Measurements from ENCODE around the gene CAB39.

CAB39 gene

GRCh38 chr2:230779607-230780006 is 67.0 kb downstream of the CAB39 start:
- no peak for DNase-seq (ENCODE audit: low read depth in 2 of 3, low spot score in 1 of 3)

- peak in 2 of 3 donors; percentile 21 to 22 for DNase-seq (ENCODE audit: low read depth in 2 of 3, low spot score in 1 of 3)
Observed at GRCh38 chr2:230781130-230781797, 68.6 kb downstream of the CAB39 start.

GRCh38 chr2:230783101-230783500 is 70.5 kb downstream of the CAB39 start:
- no peak for DNase-seq (ENCODE audit: low read depth in 2 of 3, low spot score in 1 of 3)

GRCh38 chr2:230784795-230785194 is 72.2 kb downstream of the CAB39 start:
- no peak for DNase-seq (ENCODE audit: low read depth in 2 of 3, low spot score in 1 of 3)

- DNase-seq (ENCODE audit: low read depth in 2 of 3, low spot score in 1 of 3), result no peak
Observed at GRCh38 chr2:230785346-230785745, 72.7 kb downstream of the CAB39 start.

GRCh38 chr2:230787101-230787500 is 74.5 kb downstream of the CAB39 start:
- DNase-seq (ENCODE audit: low read depth in 2 of 3, low spot score in 1 of 3), result no peak

GRCh38 chr2:230788554-230789175 is 76.0 kb downstream of the CAB39 start:
- DNase-seq (ENCODE audit: low read depth in 2 of 3, low spot score in 1 of 3), result no peak

- DNase-seq (ENCODE audit: low read depth in 2 of 3, low spot score in 1 of 3), result no peak
Observed at GRCh38 chr2:230790981-230791380, 78.3 kb downstream of the CAB39 start.

GRCh38 chr2:230793572-230794359 is 81.1 kb downstream of the CAB39 start:
- peak; percentile 57 to 66 (median 64) for DNase-seq (ENCODE audit: low read depth in 2 of 3, low spot score in 1 of 3)

- peak in 1 of 3 donors; percentile 23 for DNase-seq (ENCODE audit: low read depth in 2 of 3, low spot score in 1 of 3)
Observed at GRCh38 chr2:230794497-230794896, 81.9 kb downstream of the CAB39 start.

GRCh38 chr2:230795856-230796255 is 83.2 kb downstream of the CAB39 start:
- no peak for DNase-seq (ENCODE audit: low read depth in 2 of 3, low spot score in 1 of 3)

GRCh38 chr2:230796280-230796862 is 83.7 kb downstream of the CAB39 start:
- no peak for DNase-seq (ENCODE audit: low read depth in 2 of 3, low spot score in 1 of 3)

GRCh38 chr2:230797515-230798495 is 85.2 kb downstream of the CAB39 start:
- DNase-seq (ENCODE audit: low read depth in 2 of 3, low spot score in 1 of 3), result no peak

GRCh38 chr2:230798769-230799399 is 86.2 kb downstream of the CAB39 start:
- DNase-seq (ENCODE audit: low read depth in 2 of 3, low spot score in 1 of 3), result peak in 2 of 3 donors; percentile 23 to 69

GRCh38 chr2:230805353-230806017 is 92.8 kb downstream of the CAB39 start:
- no peak for DNase-seq (ENCODE audit: low read depth in 2 of 3, low spot score in 1 of 3)

- no peak for DNase-seq (ENCODE audit: low read depth in 2 of 3, low spot score in 1 of 3)
Observed at GRCh38 chr2:230807729-230808128, 95.1 kb downstream of the CAB39 start.

GRCh38 chr2:230809015-230809414 is 96.4 kb downstream of the CAB39 start:
- DNase-seq (ENCODE audit: low read depth in 2 of 3, low spot score in 1 of 3), result no peak

GRCh38 chr2:230809677-230810251 is 97.1 kb downstream of the CAB39 start:
- no peak for DNase-seq (ENCODE audit: low read depth in 2 of 3, low spot score in 1 of 3)

GRCh38 chr2:230811508-230811907 is 98.9 kb downstream of the CAB39 start:
- no peak for DNase-seq (ENCODE audit: low read depth in 2 of 3, low spot score in 1 of 3)

Data from stimulated activated CD4-positive, alpha-beta T cell treated with anti-CD3 and anti-CD28 coated beads, Interleukin-12 subunit alpha, Interleukin-12 subunit beta, amount 100 ng/mL, for 48 hours (primary cell).